T47D (cell line): ENCODE data around the gene USH2A.
A peak's percentile ranks its signal among the peaks of the same experiment; 100 is the strongest.

Experiments
- DNase-seq, 2 experiments: peaks; one replicate each; pipeline versions ENCODE4 v3.0.0 to v3.0.0-alpha.2; 2011 to 2012; ENCODE audit warnings: low read depth in 1 of 2, low spot score in 1 of 2
- JUND ChIP-seq: IDR thresholded peaks from 2 replicates; pipeline ENCODE4 v1.6.1; 2012; ENCODE audit warnings: low read depth
- in situ Hi-C: cut with HindIII; loops from 2 replicates; pipeline ENCODE4 v1.10.0; 2016; ENCODE audit warnings: low sequenced_read_pairs, low pct_unique_long_range_greater_than_20kb

The USH2A gene

GRCh38 chr1:215640429-215641148 lies 782.7 kb downstream of the USH2A start:
- in situ Hi-C loops: no loop called here
- no peak for DNase-seq
- no peak for TF ChIP-seq JUND

- in situ Hi-C loops: no loop called here
- TF ChIP-seq JUND: no peak
- DNase-seq: peak in 1 of 2 experiments; percentile 76
Observed at GRCh38 chr1:215637041-215637573, 786.1 kb downstream of the USH2A start.

GRCh38 chr1:215636258-215636965 lies 786.8 kb downstream of the USH2A start:
- TF ChIP-seq JUND: no peak
- no peak for DNase-seq
- in situ Hi-C loops: no loop called here

DNA sequence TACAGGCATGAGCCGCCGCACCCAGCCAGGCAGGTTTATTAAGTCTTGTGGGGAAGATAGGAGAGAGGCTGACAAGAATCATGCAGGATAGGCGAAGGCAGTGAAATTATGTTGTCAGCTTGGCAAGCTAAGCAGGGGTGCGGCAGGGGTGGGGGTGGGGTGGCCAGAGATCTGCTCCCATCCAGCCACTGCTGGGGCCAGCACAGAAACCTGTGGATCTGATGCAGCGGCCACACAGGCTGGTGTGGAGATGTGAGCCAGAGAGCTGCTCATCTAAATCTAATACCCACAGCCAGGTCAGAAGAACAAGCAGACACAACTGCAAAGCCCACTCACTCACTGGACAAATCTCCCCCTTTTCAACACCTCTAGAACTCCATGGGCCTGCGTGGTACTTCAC lies 787.4 kb downstream of the USH2A start:
- in situ Hi-C loops: no loop called here
- no peak for DNase-seq
- no peak for TF ChIP-seq JUND

- peak in 1 of 2 experiments; percentile 74 for DNase-seq
- no peak for TF ChIP-seq JUND
- in situ Hi-C loops: no loop called here
Observed at GRCh38 chr1:215631489-215631888, 791.8 kb downstream of the USH2A start.

GRCh38 chr1:215631040-215631439 lies 792.2 kb downstream of the USH2A start:
- TF ChIP-seq JUND: no peak
- no peak for DNase-seq
- in situ Hi-C loops: no loop called here

GRCh38 chr1:215625949-215626348 lies 797.3 kb downstream of the USH2A start:
- no peak for DNase-seq
- no peak for TF ChIP-seq JUND
- in situ Hi-C loops: no loop called here

DNA sequence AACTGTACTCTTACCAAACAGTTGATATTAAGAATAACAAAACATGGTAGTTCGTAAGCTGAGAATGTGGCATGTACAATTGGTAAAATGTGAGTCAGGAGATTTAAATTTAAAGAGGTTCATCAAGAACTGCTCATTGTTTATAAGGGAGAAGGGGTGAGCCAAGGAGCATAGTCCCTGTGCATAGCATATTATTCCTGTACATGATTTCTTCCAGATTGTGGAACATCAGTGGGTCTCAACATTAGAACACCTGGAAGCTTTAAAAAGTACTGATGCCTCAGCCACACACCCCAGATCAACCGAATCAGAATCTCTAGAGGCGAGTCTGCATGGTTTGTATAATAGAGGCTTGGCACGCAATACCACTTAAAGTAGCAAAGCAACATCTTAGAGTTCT lies 800.1 kb downstream of the USH2A start:
- DNase-seq: no peak
- in situ Hi-C loops: no loop called here
- no peak for TF ChIP-seq JUND

GRCh38 chr1:215617979-215618378 lies 805.3 kb downstream of the USH2A start:
- DNase-seq: no peak
- in situ Hi-C loops: no loop called here
- no peak for TF ChIP-seq JUND

- DNase-seq: no peak
- in situ Hi-C loops: no loop called here
- TF ChIP-seq JUND: no peak
Observed at GRCh38 chr1:215612391-215612790, 810.9 kb downstream of the USH2A start.

- no peak for DNase-seq
- in situ Hi-C loops: no loop called here
- TF ChIP-seq JUND: no peak
Observed at GRCh38 chr1:215608646-215609045, 814.6 kb downstream of the USH2A start.

GRCh38 chr1:215607412-215607811 lies 815.8 kb downstream of the USH2A start:
- in situ Hi-C loops: no loop called here
- no peak for DNase-seq
- no peak for TF ChIP-seq JUND

- in situ Hi-C loops: no loop called here
- no peak for TF ChIP-seq JUND
- DNase-seq: peak in 1 of 2 experiments; percentile 19
Observed at GRCh38 chr1:215606564-215607168, 816.6 kb downstream of the USH2A start.
